Measurements from ENCODE around the gene RPL23.

Gene RPL23

GRCh38 chr17:38853292-38854219 lies at the start of gene RPL23:
RPL23 (minus strand) TSS chr17:38853721; CDS start chr17:38853710, 11 bp downstream.
- H3K4me3 Mint-ChIP-seq: peak within 1 kb of the TSS; percentile 97
- peak within 1 kb of the TSS; percentile 99 for H3K27ac Mint-ChIP-seq
- peaks cover 37% of the 10 kb centered on the region for H3K4me1 Mint-ChIP-seq (ENCODE audit: low read depth)
- no peaks in the 10 kb centered on the region for H3K27me3 Mint-ChIP-seq (ENCODE audit: low read depth)
- DNase-seq (ENCODE audit: low spot score): peak; percentile 92
- peaks cover 47% of the 10 kb centered on the region for H3K36me3 Mint-ChIP-seq (ENCODE audit: low read depth)
- no peaks in the 10 kb centered on the region for H3K9me3 Mint-ChIP-seq

- peak overlapping the region; percentile 61 for H3K4me3 Mint-ChIP-seq
- peaks cover 72% of the 10 kb centered on the region for H3K36me3 Mint-ChIP-seq (ENCODE audit: low read depth)
- H3K9me3 Mint-ChIP-seq: no peaks in the 10 kb centered on the region
- DNase-seq (ENCODE audit: low spot score): peak; percentile 24
- no peaks in the 10 kb centered on the region for H3K27me3 Mint-ChIP-seq (ENCODE audit: low read depth)
- peaks cover 40% of the 10 kb centered on the region for H3K4me1 Mint-ChIP-seq (ENCODE audit: low read depth)
- peak overlapping the region; percentile 87 for H3K27ac Mint-ChIP-seq
Measured at GRCh38 chr17:38900978-38901656, 47.6 kb upstream of the RPL23 start.

GRCh38 chr17:38899421-38899820 lies 45.9 kb upstream of the RPL23 start:
- DNase-seq (ENCODE audit: low spot score): no peak
- Mint-ChIP-seq H3K4me3 (peak overlapping the region; percentile 82), H3K9me3 (no peaks in the 10 kb centered on the region), H3K27me3 (ENCODE audit: low read depth) (no peaks in the 10 kb centered on the region), H3K36me3 (ENCODE audit: low read depth) (peaks cover 67% of the 10 kb centered on the region), H3K4me1 (ENCODE audit: low read depth) (peaks cover 40% of the 10 kb centered on the region), H3K27ac (peak overlapping the region; percentile 95)

GRCh38 chr17:38898812-38899348 lies 45.4 kb upstream of the RPL23 start:
- H3K27me3 Mint-ChIP-seq (ENCODE audit: low read depth): no peaks in the 10 kb centered on the region
- peak; percentile 91 for DNase-seq (ENCODE audit: low spot score)
- no peaks in the 10 kb centered on the region for H3K9me3 Mint-ChIP-seq
- peak overlapping the region; percentile 95 for H3K27ac Mint-ChIP-seq
- H3K4me1 Mint-ChIP-seq (ENCODE audit: low read depth): peaks cover 46% of the 10 kb centered on the region
- H3K36me3 Mint-ChIP-seq (ENCODE audit: low read depth): peaks cover 67% of the 10 kb centered on the region
- peak overlapping the region; percentile 82 for H3K4me3 Mint-ChIP-seq

GRCh38 chr17:38898291-38898679 lies 44.8 kb upstream of the RPL23 start:
- Mint-ChIP-seq H3K27ac (peak overlapping the region; percentile 95), H3K4me3 (peak overlapping the region; percentile 82), H3K27me3 (ENCODE audit: low read depth) (no peaks in the 10 kb centered on the region), H3K4me1 (ENCODE audit: low read depth) (peaks cover 44% of the 10 kb centered on the region), H3K36me3 (ENCODE audit: low read depth) (peaks cover 61% of the 10 kb centered on the region), H3K9me3 (no peaks in the 10 kb centered on the region)
- no peak for DNase-seq (ENCODE audit: low spot score)

GRCh38 chr17:38897671-38898290 lies 44.3 kb upstream of the RPL23 start:
- Mint-ChIP-seq H3K9me3 (no peaks in the 10 kb centered on the region), H3K4me3 (peak overlapping the region; percentile 82), H3K4me1 (ENCODE audit: low read depth) (peaks cover 42% of the 10 kb centered on the region), H3K36me3 (ENCODE audit: low read depth) (peaks cover 57% of the 10 kb centered on the region), H3K27me3 (ENCODE audit: low read depth) (no peaks in the 10 kb centered on the region), H3K27ac (peak overlapping the region; percentile 95)
- no peak for DNase-seq (ENCODE audit: low spot score)

- no peaks in the 10 kb centered on the region for H3K27me3 Mint-ChIP-seq (ENCODE audit: low read depth)
- peaks cover 60% of the 10 kb centered on the region for H3K36me3 Mint-ChIP-seq (ENCODE audit: low read depth)
- DNase-seq (ENCODE audit: low spot score): no peak
- no peak overlapping the region for H3K27ac Mint-ChIP-seq
- H3K4me3 Mint-ChIP-seq: peak overlapping the region; percentile 82
- H3K4me1 Mint-ChIP-seq (ENCODE audit: low read depth): peaks cover 47% of the 10 kb centered on the region
- H3K9me3 Mint-ChIP-seq: no peaks in the 10 kb centered on the region
Measured at GRCh38 chr17:38897176-38897575, 43.7 kb upstream of the RPL23 start.

- Mint-ChIP-seq H3K36me3 (ENCODE audit: low read depth) (peaks cover 64% of the 10 kb centered on the region), H3K9me3 (no peaks in the 10 kb centered on the region), H3K27me3 (ENCODE audit: low read depth) (no peaks in the 10 kb centered on the region), H3K27ac (peak overlapping the region; percentile 49), H3K4me3 (peak overlapping the region; percentile 18), H3K4me1 (ENCODE audit: low read depth) (peaks cover 54% of the 10 kb centered on the region)
- no peak for DNase-seq (ENCODE audit: low spot score)
Measured at GRCh38 chr17:38896346-38896954, 42.9 kb upstream of the RPL23 start.

- Mint-ChIP-seq H3K27me3 (ENCODE audit: low read depth) (no peaks in the 10 kb centered on the region), H3K4me1 (ENCODE audit: low read depth) (peaks cover 60% of the 10 kb centered on the region), H3K27ac (peak overlapping the region; percentile 72), H3K9me3 (no peaks in the 10 kb centered on the region), H3K36me3 (ENCODE audit: low read depth) (peaks cover 61% of the 10 kb centered on the region), H3K4me3 (no peak overlapping the region)
- DNase-seq (ENCODE audit: low spot score): no peak
Measured at GRCh38 chr17:38894276-38894675, 40.8 kb upstream of the RPL23 start.

- H3K4me3 Mint-ChIP-seq: no peak overlapping the region
- no peaks in the 10 kb centered on the region for H3K27me3 Mint-ChIP-seq (ENCODE audit: low read depth)
- peak; percentile 45 for DNase-seq (ENCODE audit: low spot score)
- peaks cover 61% of the 10 kb centered on the region for H3K36me3 Mint-ChIP-seq (ENCODE audit: low read depth)
- peaks cover 57% of the 10 kb centered on the region for H3K4me1 Mint-ChIP-seq (ENCODE audit: low read depth)
- no peaks in the 10 kb centered on the region for H3K9me3 Mint-ChIP-seq
- H3K27ac Mint-ChIP-seq: peak overlapping the region; percentile 55
Measured at GRCh38 chr17:38893607-38894006, 40.1 kb upstream of the RPL23 start.

- H3K4me1 Mint-ChIP-seq (ENCODE audit: low read depth): peaks cover 52% of the 10 kb centered on the region
- no peak overlapping the region for H3K4me3 Mint-ChIP-seq
- no peaks in the 10 kb centered on the region for H3K9me3 Mint-ChIP-seq
- H3K27me3 Mint-ChIP-seq (ENCODE audit: low read depth): no peaks in the 10 kb centered on the region
- no peak for DNase-seq (ENCODE audit: low spot score)
- H3K36me3 Mint-ChIP-seq (ENCODE audit: low read depth): peaks cover 56% of the 10 kb centered on the region
- H3K27ac Mint-ChIP-seq: peak overlapping the region; percentile 55
Measured at GRCh38 chr17:38893113-38893512, 39.6 kb upstream of the RPL23 start.

- DNase-seq (ENCODE audit: low spot score): no peak
- H3K4me3 Mint-ChIP-seq: no peak overlapping the region
- no peaks in the 10 kb centered on the region for H3K9me3 Mint-ChIP-seq
- H3K27me3 Mint-ChIP-seq (ENCODE audit: low read depth): no peaks in the 10 kb centered on the region
- H3K36me3 Mint-ChIP-seq (ENCODE audit: low read depth): peaks cover 53% of the 10 kb centered on the region
- H3K27ac Mint-ChIP-seq: no peak overlapping the region
- H3K4me1 Mint-ChIP-seq (ENCODE audit: low read depth): peaks cover 48% of the 10 kb centered on the region
Measured at GRCh38 chr17:38892620-38893019, 39.1 kb upstream of the RPL23 start.

- peaks cover 53% of the 10 kb centered on the region for H3K36me3 Mint-ChIP-seq (ENCODE audit: low read depth)
- H3K9me3 Mint-ChIP-seq: no peaks in the 10 kb centered on the region
- H3K4me3 Mint-ChIP-seq: no peak overlapping the region
- peak overlapping the region; percentile 49 for H3K27ac Mint-ChIP-seq
- DNase-seq (ENCODE audit: low spot score): no peak
- H3K27me3 Mint-ChIP-seq (ENCODE audit: low read depth): no peaks in the 10 kb centered on the region
- peaks cover 42% of the 10 kb centered on the region for H3K4me1 Mint-ChIP-seq (ENCODE audit: low read depth)
Measured at GRCh38 chr17:38892083-38892482, 38.6 kb upstream of the RPL23 start.
